ENCODE data around the gene PLEKHG2.

DNA sequence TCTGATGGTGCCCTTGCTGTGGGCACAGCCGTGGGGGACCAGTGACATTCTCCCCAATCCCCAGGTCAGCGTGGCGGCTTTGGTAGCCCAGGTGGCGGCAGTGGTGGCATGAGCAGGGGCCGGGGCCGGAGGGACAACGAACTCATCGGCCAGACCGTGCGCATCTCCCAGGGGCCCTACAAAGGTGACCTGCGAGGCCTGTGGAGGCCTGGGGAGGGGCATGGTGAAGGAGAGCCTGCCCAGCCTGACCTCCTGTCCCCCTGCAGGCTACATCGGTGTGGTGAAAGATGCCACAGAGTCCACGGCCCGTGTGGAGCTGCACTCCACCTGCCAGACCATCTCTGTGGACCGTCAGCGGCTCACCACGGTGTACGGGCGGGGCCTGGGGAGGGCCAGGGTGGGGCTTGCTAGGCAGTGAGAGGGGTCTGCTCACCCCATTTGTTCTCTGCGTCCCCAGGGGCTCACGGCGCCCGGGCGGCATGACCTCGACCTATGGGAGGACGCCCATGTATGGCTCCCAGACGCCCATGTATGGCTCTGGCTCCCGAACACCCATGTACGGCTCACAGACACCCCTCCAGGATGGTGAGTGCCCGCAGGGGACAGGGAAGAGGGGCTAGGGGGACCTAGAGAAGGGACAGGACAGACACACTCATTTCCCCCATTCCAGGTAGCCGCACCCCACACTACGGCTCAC, 60.4 kb downstream of the PLEKHG2 start:
- TF ChIP-seq, protein P1, sequence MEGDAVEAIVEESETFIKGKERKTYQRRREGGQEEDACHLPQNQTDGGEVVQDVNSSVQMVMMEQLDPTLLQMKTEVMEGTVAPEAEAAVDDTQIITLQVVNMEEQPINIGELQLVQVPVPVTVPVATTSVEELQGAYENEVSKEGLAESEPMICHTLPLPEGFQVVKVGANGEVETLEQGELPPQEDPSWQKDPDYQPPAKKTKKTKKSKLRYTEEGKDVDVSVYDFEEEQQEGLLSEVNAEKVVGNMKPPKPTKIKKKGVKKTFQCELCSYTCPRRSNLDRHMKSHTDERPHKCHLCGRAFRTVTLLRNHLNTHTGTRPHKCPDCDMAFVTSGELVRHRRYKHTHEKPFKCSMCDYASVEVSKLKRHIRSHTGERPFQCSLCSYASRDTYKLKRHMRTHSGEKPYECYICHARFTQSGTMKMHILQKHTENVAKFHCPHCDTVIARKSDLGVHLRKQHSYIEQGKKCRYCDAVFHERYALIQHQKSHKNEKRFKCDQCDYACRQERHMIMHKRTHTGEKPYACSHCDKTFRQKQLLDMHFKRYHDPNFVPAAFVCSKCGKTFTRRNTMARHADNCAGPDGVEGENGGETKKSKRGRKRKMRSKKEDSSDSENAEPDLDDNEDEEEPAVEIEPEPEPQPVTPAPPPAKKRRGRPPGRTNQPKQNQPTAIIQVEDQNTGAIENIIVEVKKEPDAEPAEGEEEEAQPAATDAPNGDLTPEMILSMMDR (conservative IDR thresholded peaks at IDR 0.05; ENCODE audit: low read length), result no peak
- TF ChIP-seq EZH2phosphoT487 (IDR thresholded peaks at IDR 0.05; ENCODE audit: borderline replicate concordance), result no peak

All from Loucy (cell line).